GM12865 (cell line): Measurements from ENCODE around the gene CABP1.

Experiments used
- DNase-seq: peaks from one replicate; pipeline ENCODE4 v3.0.0; 2010; ENCODE audit warnings: low read depth
- H3K4me3 ChIP-seq: 2 replicates; pipeline ENCODE4 v1.5.1; 2011; ENCODE audit warnings: mild to moderate bottlenecking, low read depth, low read length, control low read depth
- CTCF ChIP-seq: IDR thresholded peaks from 2 replicates; pipeline ENCODE4 v1.5.1; 2011; ENCODE audit warnings: low read length, control low read depth, low read depth, inconsistent platforms; ENCODE audit not compliant: insufficient read depth; ENCODE audit errors: missing control alignments

Gene CABP1

GRCh38 chr12:120710031-120710804 is 69.8 kb downstream of the CABP1 start, which contains the start of gene UNC119B:
UNC119B (plus strand) TSS chr12:120710458; CDS start chr12:120710475, 17 bp downstream.
- TF ChIP-seq CTCF = no peak
- DNase-seq = peak; percentile 58
- H3K4me3 ChIP-seq = peak within 1 kb of the TSS; percentile 91

GRCh38 chr12:120710805-120711296 is 70.4 kb downstream of the CABP1 start:
- peak; percentile 37 for DNase-seq
- no peak for TF ChIP-seq CTCF

GRCh38 chr12:120711411-120711810 is 71.0 kb downstream of the CABP1 start:
- TF ChIP-seq CTCF = no peak
- DNase-seq = no peak
- H3K4me3 ChIP-seq = peak overlapping the region; percentile 91

More at GRCh38 chr12:120710805-120711296, 70.4 kb downstream of the CABP1 start:
- peak overlapping the region; percentile 91 for H3K4me3 ChIP-seq

GRCh38 chr12:120712610-120713009 is 72.2 kb downstream of the CABP1 start:
- H3K4me3 ChIP-seq = no peak overlapping the region
- no peak for DNase-seq
- TF ChIP-seq CTCF = no peak

- peak; percentile 88 for DNase-seq
- H3K4me3 ChIP-seq = no peak overlapping the region
- peak; percentile 82 for TF ChIP-seq CTCF
These were observed 73.5 kb downstream of the CABP1 start for GRCh38 chr12:120713861-120714482.
